Stimulated activated CD4-positive, alpha-beta T cell treated with anti-CD3 and anti-CD28 coated beads, TNF-alpha, amount 100 ng/mL, for 48 hours (primary cell): Measurements from ENCODE around the gene SSB.
A peak's percentile ranks its signal among the peaks of the same experiment; 100 is the strongest.
"Not testable (repeated sequence)": the region's sequence is repeated elsewhere in the genome, so short reads cannot be mapped to it uniquely, and the experiment has no call there.

Experiments
- DNase-seq, 3 donors: peaks; one replicate each; pipeline ENCODE4 v3.0.0-alpha.2; 2020; ENCODE audit warnings: low read depth in 3 of 3

The SSB gene

DNA sequence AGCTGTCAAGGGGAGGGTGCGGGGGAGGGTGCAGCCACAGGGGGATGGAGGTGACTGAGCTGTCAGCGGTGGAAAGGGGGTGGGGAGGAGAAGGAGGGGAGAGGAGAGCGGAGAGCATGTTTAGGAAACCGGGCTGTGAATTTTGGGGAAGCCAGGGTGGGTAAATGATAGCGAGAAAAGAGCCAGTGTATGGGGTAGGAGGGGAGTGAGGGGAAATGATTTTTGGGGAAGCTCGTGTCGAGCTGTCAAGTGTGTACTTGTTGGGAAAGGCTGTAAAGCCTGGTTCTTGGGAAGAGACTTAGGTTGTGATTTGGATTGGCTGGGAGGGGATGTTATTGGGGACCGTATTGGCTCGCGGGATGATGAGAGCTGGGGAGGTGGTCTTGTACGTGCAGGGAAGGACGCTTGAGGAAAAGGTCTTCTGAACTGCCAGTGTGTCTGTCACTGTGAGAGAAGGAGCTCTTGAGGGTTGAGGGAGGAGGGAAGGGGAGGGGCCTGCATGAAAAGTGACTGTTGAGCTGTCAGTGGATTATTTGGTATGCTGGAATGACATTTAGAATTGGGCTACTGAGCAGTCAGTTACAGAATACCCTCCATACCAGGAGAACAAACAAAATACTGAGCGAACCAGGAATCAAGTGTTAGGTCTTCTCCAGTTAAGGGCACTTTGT lies 29.6 kb downstream of the SSB start:
- peak in 1 of 3 donors; percentile 39 for DNase-seq

DNA sequence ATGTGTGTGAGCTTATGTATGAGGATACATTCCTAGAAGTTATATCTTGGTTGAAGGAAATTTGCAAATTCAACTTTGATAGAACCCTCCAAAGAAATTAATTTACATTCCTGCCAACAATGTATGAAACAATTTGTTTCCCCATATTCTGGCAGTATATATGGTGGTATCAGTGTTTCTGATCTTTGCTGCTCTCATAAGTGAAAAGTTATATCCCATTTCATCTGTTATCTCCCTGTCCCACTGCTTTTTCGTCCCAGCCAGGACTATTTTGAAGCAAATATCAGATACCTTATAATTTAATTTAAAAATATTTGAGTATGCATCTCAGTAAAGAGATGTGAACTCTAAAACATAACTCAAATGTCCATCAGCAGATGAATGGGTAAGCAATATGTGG lies 35.7 kb downstream of the SSB start:
- DNase-seq: no peak

DNA sequence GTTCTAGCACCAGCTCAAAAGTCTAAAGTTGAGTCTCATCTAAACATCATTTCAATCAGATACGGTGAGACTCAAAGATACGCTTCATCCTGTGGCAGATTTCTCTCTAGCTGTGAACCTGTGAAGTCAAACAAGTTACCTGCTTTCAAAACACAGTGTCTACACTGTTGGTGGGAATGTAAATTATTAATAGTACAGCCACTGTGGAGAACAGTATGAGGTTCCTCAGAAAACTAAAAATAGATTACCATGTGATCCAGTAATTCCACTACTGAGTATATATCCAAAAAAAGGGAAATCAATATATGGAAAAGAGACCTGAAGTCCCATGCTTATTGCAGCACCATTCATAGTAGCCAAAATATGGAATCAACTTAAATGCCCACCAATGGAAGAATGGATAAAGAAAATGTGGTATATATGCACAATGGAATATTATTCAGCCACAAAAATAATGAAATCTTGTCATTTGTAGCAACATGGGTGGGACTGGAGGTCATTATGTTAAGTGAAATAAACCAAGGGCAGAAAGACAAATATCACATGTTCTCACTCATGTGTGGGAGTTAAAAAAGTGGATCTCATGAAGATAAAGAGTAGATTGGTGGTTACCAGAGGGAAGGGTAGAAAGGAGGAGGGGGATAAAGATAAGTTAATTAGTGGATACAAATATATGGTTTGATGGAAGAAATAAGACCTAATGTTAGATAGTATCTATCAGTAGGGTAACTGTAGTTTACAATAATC lies 40.2 kb downstream of the SSB start:
- no peak for DNase-seq

DNA sequence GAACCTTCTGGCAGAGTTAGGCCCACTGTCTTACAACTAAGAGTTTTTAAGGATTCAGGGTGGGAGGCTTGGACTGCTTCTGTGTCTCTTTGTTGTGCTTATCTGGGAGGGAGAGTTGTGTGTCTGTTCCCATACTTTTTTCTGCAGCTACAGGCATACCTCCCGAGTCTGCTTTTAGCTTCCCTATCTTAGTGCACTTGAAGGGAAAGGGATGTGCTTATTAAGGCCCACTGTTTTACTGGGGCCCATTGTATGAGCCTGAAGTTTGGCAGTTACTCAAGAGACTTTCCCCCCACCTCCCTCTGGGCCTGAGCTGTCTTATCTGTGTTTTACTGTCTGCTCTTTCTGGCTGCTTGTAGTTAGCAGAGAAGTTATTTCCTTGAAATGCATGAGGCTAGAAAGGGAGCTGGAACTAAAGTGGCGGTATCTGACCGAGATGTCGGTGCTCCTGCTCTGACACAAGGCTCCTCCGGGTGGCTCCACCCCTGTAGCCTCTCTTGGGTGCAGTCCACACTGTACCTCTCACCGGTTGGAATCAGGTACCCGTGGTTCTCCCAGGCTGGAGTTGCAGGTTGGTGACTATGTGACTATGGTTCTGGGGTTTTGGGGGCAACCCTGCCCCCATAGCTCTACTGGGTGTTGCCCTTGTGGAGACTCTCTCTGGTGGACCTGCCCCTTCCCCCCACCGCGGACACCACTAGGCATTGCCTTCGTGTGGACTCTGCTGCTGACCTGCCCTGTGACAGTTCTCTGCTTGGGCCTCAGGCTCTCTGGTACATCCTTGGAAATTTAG lies 41.5 kb downstream of the SSB start:
- DNase-seq: no peak

DNA sequence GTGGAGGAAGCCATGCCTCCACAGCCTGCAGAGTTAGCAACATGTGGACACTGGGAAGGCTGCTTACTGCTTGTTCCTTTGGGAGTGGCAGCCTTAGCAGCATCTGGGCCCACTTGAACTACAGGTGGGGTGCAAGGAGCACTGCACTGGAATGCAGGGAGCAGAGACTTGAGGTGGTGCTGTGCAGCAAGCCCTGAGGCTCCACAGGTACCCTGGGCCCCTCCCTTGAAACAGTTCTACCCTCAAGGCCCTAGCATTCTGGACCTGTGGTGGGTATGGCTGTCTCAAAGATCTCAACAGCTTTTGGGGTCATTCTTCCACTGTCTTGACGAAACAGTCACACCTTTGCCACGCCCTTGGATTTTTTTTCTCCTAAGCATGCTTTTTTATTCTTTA lies 42.1 kb downstream of the SSB start:
- no peak for DNase-seq

DNA sequence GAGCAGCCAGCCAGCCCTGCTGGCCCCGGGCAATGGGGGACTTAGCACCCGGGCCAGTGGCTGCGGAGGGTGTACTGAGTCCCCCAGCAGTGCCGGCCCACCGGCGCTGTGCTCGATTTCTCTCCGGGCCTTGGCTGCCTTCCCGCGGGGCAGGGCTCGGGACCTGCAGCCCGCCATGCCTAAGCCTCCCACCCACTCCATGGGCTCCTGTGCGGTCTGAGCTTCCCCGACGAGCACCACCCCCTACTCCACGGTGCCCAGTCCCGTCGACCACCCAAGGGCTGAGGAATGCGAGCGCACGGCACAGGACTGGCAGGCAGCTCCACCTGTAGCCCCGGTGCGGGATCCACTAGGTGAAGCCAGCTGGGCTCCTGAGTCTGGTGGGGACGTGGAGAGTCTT lies 43.0 kb downstream of the SSB start:
- not testable (repeated sequence) for DNase-seq

DNA sequence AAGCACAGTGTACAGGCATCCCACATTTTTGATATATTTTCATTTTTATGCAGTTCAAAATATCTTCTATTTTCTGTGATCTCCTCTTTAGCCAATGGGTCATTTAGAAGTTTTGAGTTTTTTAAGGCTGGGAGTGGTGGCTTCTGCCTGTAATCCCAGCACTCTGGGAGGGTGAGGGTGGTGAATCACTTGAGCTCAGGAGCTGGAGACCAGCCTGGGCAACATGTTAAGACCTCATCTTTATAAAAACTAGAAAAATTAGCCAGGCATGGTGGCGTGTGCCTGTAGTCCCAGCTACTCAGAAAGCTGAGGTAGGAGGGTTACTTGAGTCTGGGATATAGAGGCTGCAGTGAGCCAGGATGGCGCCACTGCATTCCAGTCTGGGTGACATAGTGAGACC lies 46.3 kb downstream of the SSB start:
- no peak for DNase-seq

DNA sequence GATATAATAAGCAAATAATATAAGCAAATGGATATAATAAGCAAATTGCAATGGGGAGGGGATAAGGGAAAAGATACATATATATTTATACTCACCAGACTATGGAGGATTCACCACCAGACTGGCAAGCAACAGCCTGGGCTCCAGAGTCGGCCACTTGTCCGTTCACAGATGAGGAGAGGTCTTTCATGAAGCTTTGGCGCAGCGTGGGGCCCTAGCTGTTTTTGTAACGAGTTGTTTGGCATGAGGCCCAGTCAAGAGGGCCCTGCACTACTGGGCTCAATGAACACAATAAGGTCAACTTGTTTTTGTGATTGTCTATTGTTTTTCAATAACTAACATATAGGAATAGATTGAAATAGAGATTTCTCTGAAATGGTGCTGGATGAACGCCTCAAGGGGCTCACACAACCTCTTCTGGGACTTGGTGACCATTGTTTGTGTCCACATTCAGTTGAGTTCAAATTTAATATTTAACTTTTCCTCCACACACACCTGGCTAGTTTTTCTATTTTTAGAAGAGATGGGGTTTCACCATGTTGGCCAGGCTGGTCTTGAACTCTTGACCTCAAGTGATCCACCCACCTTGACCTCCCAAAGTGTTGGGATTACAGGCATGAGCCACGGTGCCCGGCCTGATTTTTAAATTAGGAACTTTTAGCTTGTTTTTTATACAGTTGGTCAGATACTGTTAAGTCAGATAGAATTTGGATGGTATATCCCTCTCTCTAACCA lies 50.5 kb downstream of the SSB start:
- not testable (repeated sequence) for DNase-seq

DNA sequence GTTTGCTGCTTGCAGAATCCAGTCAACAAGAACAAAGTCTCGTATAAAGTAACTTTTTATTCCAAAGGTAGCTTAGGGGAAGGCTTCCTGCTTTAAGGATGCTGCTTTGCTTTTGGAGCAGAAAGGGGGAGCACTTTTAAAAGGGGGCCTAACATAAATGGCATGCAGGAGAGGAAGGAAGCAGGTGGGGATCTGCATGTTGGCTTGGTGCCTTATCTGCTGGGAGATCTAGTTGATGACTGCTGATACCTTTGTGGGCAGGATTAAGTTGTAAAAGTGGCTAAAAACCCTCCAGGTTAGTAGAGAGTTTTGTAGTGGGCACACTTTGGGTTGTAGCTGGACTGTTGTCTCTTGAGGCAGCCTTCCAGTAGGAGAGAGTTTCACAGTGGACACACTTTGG lies 51.0 kb downstream of the SSB start:
- DNase-seq: no peak

DNA sequence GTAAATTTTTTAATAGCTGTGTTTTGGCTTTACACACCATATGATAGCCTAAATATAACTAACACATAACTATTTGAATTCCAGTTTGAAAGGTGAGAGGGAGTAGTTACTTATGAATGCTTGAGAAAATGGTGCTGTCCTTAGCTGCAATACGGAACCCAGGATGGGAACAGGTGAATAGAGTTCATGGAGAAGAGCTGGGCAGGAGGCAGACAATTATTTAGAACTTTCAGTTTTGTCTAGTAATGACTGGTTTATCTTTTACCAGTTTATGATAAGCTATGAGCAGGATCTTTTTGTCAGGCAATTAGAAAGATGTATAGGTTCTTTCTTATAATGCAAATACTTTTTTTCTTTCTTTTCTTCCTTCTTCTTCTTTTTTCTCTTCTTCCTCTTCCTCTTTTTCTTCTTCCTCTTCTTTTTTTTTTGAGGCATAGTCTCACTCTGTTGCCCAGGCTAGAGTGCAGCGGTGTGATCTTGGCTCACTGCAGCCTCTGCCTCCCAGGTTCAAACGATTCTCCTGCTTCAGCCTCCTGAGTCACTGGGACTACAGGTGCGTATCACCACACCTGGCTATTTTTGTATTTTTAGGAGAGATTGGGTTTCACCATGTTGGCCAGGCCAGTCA lies 54.5 kb downstream of the SSB start:
- DNase-seq: no peak

DNA sequence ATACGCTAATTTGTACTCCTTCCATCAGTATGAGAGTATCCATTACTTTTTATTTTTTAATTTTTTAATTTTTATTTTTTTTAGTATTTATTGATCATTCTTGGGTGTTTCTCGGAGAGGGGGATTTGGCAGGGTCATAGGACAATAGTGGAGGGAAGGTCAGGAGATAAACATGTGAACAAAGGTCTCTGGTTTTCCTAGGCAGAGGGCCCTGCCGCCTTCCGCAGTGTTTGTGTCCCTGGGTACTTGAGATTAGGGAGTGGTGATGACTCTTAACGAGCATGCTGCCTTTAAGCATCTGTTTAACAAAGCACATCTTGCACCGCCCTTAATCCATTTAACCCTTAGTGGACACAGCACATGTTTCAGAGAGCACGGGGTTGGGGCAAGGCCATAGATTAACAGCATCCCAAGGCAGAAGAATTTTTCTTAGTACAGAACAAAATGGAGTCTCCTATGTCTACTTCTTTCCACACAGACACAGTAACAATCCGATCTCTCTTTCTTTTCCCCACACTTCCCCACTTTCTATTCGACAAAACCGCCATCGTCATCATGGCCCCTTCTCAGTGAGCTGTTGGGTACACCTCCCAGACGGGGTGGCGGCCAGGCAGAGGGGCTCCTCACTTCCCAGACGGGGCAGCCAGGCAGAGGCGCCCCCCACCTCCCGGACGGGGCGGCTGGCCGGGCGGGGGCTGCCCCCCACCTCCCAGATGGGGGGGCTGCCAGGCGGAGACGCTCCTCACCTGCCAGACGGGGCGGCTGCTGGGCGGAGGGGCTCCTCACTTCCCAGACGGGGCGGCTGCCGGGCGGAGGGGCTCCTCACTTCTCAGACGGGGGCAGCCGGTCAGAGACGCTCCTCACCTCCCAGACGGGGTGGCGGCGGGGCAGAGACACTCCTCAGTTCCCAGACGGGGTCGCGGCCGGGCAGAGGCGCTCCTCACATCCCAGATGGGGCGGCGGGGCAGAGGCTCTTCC lies 56.9 kb downstream of the SSB start:
- not testable (repeated sequence) for DNase-seq

DNA sequence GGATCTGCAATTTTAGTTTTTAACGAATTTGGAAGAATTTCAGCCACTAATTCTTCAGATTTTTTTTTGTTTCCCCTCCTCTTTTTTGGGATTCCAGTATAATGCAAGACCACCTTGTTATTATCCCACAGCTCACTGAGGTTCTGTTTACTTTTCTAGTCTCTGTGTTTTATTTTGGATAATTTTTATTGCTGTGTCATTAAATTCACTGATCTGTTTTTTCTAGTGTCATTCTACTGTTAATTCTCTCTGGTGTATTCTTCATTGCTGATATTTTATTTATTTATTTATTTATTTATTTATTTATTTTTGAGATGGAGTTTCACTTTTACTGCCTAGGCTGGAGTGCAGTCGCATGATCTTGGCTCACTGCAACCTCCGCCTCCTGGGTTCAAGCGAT lies 60.8 kb downstream of the SSB start:
- no peak for DNase-seq

DNA sequence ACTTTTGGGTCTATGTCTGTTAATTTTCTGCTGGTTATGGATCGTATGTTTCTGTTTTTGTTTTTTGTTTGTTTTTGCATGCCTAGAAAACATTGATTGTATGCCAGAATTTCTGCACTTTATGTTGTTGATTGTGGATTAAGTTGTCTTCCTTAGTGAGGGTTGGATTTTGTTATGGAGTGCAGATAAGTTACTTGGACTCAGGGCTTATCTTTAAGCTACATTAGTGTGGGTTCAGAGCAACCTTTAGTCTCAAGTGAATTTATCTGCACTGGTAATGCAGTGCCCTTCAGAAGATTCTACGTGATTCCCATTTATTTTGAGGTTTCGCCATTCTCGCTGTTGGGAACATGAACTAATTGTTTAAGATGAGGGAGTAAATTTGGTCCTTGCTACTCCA lies 61.5 kb downstream of the SSB start:
- no peak for DNase-seq
